AG10803 (cell line): ENCODE data around the gene SRGAP1.

Source experiments
- DNase-seq: peaks from one replicate; pipeline ENCODE4 v3.0.0; 2010; ENCODE audit warnings: low read depth
- H3K4me3 ChIP-seq: 2 replicates; pipeline ENCODE4 v1.5.1; 2011; ENCODE audit warnings: mild to moderate bottlenecking, low read length, control low read depth
- CTCF ChIP-seq: conservative IDR thresholded peaks from 2 replicates; pipeline ENCODE4 v1.5.1; 2011; ENCODE audit warnings: mild to moderate bottlenecking, low read length, control low read depth, inconsistent platforms

The SRGAP1 gene

GRCh38 chr12:63996556-63996955 lies 152.1 kb downstream of the SRGAP1 start:
- no peak overlapping the region for H3K4me3 ChIP-seq
- no peak for TF ChIP-seq CTCF
- no peak for DNase-seq

DNA sequence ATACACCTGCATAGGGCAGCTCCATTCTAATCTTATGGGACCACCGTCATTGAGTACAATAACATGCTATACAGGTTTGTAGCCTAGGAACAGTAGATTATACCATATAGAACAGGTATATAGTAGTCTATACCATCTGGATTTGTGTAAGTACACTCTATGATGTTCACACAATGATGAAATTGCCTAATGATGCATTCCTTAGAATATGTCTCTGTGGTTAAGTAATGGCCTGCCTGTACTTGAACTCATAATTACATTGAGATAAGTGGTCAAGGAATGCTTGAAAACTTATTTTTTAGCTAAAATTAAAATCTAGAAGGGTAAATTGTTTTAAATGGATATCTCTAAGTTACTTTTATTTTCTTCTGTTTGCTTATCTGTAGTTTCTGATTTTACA lies 152.7 kb downstream of the SRGAP1 start:
- H3K4me3 ChIP-seq, result no peak overlapping the region
- no peak for TF ChIP-seq CTCF
- no peak for DNase-seq

DNA sequence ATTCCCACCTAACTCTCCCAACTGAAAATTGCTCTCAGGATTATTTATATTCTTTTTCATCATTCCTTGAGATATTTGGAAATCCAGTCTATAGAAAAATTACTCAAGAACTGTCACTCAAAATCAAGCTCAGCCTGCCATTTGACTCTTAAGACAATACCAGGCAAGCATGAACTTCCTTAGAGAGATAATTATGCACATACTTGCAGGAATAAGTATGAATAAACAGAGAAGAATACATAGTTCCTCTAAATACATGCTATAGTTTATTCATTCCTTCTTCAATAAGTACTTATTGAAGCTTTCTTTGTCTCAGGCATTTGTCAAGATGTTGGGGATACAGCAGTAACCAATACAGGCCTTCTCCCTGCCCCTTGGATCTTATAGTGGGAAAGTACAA lies 154.1 kb downstream of the SRGAP1 start:
- DNase-seq, result no peak
- no peak for TF ChIP-seq CTCF
- H3K4me3 ChIP-seq, result no peak overlapping the region

- no peak for TF ChIP-seq CTCF
- no peak for DNase-seq
- H3K4me3 ChIP-seq, result no peak overlapping the region
These were observed 155.4 kb downstream of the SRGAP1 start for GRCh38 chr12:63999853-64000252.

GRCh38 chr12:64001439-64001838 lies 156.9 kb downstream of the SRGAP1 start:
- no peak overlapping the region for H3K4me3 ChIP-seq
- DNase-seq, result peak; percentile 45
- no peak for TF ChIP-seq CTCF

- DNase-seq, result peak; percentile 50
- TF ChIP-seq CTCF, result no peak
- H3K4me3 ChIP-seq, result no peak overlapping the region
These were observed 160.1 kb downstream of the SRGAP1 start for GRCh38 chr12:64004641-64005040.

DNA sequence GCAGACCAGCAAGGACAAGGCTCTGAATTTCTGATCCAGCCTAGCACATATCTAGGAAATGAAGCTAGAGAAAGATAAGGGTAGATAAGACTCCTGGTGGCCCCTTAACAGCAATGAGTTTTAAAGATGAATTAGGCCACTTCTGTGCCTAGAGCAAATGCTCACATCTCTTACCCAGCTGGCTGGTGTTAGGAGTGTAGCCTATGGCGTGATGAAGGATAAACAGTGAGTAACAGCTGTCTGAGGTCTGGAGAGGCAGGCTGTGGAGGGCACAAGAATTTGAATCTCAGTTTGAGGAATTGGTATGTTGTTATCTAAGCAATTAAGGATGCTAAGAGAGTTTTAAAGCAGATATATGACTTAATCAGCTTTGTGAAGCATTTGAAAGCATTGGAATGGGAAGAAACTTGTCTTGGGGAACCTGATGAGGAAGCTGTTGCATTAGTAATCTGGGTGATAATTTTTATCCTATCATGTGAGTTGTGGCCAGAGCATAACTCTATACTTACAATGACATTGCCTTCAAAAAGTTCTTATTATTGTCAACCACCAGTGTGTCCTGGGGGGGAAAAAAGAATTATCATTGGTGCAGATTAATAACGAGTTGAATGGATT lies 161.8 kb downstream of the SRGAP1 start:
- peak; percentile 80 for DNase-seq
- no peak overlapping the region for H3K4me3 ChIP-seq
- no peak for TF ChIP-seq CTCF
